GM19372 (cell line): Measurements from ENCODE around the gene DCDC2.
"Not testable (repeated sequence)": the region's sequence is repeated elsewhere in the genome, so short reads cannot be mapped to it uniquely, and the experiment has no call there.

Source experiments
- ATAC-seq: cut with Tn5 transposase; IDR thresholded peaks from one replicate; pipeline ENCODE4 v1.9.1; 2021; ENCODE audit warnings: mild to moderate bottlenecking, low read depth, moderate library complexity; ENCODE audit not compliant: unreplicated experiment

The DCDC2 gene

GRCh38 chr6:24329022-24329421 is 28.8 kb downstream of the DCDC2 start:
- no peak for ATAC-seq

GRCh38 chr6:24327756-24328155 is 30.1 kb downstream of the DCDC2 start:
- ATAC-seq: no peak

DNA sequence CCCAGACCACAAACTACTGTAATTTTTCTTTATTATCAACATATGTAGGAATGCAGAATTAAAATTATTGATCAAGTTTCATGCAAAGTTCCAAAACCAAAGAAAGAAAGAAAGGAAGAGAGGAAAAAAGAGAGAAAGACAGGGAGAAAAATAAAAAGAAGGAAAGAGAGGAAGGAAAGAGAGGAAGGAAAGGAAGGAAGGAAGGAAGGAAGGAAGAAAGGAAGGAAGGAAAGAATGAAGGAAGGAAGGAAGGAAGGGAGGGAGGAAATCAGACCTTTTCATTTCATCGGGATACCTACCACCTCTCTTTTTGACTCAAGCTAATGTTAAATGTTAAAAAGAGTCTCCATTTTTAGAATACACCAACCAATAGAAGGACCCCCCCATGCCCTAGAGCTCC is 31.9 kb downstream of the DCDC2 start:
- ATAC-seq: no peak

- ATAC-seq: no peak
Measured at GRCh38 chr6:24324617-24325016, 33.2 kb downstream of the DCDC2 start.

GRCh38 chr6:24323632-24324337 is 34.1 kb downstream of the DCDC2 start:
- ATAC-seq: no peak

DNA sequence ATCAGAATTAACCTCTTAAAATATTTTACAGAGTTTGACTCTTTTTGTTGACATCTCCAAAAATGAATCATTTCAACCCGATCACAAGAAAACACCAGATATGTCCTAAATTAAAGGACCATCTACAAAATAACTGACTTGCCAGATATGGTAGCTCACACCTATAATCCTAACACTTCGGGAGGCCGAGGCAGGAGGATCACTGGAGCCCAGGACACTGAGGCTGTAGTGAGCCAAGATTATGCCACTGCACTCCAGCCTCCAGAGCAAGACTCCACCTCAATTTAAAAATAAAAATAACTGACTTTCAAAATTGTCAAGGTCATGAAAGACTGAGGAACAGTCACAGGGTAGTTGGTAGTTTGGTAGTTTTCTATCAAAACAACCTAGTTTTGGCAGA is 34.9 kb downstream of the DCDC2 start:
- no peak for ATAC-seq

DNA sequence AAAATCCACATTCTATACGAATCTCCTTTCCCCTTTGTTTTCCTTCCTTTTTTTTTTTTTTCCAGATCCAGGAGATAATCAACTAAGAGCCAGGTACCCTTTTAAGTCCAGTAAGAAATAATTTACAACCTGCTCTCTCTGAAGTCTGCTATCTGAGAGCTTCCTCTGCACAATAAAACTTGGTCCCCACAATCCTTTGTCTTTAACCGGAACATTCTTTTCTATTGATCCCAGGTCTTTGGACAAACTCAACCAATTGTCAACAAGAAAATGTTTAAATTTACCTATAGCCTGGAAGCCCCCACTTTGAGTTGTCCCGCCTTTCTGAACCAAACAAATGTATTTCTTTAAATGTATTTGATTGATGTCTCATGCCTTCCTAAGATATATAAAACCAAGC is 35.4 kb downstream of the DCDC2 start:
- not testable (repeated sequence) for ATAC-seq

GRCh38 chr6:24321538-24322162 is 36.2 kb downstream of the DCDC2 start:
- ATAC-seq: no peak

DNA sequence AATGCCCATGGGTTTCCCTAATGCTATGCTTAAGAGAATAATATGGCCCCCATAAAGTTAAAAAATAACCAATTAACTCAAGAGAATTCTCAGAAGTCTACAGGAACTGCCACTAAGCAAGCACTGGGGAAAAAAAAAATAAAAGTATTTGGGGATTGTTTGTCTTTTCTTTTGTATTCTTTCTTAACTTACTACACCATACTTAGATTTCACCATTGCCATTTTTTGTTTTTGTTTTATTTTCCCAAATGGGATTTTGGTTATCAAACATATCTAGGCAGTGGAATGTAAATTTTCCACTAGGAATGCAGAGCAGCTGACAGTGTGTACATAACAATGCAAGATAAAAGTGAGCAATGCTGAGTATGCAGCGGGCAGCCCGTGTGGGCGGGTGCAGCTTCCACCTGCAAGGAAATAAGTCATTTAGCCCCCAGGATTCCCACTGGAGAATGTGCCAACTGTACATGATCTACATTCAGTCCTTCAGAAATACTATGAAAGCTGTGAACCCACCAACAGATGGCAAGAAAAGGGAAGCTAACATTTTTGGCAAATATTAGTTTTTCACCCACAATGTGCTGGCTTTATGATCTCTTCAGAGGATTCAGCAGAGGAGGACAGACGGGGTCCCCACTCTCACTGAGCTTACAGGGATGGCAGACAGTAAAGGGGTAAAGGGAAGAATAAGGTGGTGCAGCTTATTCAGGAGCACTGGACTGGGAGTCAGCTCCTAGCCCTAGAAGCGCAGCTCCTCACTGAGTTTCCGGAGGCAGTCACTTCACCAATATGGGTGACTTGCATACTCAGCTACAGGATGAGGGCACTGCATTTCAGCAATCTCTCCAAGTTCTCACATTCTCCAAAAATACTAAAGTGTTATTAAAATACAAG is 44.4 kb downstream of the DCDC2 start:
- no peak for ATAC-seq

- ATAC-seq: not testable (repeated sequence)
Measured at GRCh38 chr6:24311775-24312174, 46.1 kb downstream of the DCDC2 start.

- ATAC-seq: no peak
Measured at GRCh38 chr6:24307881-24308280, 50.0 kb downstream of the DCDC2 start.

GRCh38 chr6:24306936-24307335 is 50.9 kb downstream of the DCDC2 start:
- ATAC-seq: no peak

GRCh38 chr6:24306038-24306437 is 51.8 kb downstream of the DCDC2 start:
- ATAC-seq: no peak

GRCh38 chr6:24296944-24297343 is 60.9 kb downstream of the DCDC2 start:
- ATAC-seq: no peak

DNA sequence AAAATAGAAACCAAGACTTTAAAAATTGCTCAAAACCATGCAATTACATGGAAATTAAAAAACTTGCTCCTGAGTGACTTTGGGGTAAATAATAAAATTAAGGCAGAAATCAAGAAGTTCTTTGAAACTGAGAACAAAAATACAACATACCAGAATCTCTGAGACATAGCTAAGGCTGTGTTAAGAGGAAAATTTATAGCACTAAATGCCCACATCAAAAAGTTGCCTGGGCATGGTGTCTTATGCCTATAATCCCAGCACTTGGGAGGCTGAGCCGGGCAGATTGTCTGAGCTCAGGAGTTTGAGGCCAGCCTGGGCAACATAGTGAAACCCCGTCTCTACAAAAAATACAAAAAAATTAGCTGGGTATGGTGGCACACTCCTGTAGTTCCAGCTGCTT is 64.0 kb downstream of the DCDC2 start:
- ATAC-seq: not testable (repeated sequence)

DNA sequence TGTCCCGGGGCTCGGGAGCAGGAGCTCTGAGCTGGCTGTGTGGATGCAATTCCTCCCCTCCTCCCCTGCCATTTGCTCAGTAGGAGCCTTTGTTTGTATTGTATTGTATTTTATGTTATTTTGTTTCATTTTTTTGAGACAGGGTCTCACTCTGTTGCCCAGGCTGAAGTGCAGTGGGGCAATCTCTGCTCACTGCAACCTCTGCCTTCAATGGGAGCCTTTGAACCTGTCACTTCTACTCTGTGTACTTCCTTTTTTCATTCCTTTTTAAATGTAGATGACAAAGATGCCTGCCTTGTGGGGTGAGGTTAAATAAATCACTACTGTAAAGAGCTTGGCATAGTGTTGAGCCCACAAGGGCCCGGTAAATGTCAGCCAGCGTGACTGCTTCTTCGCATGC is 70.6 kb downstream of the DCDC2 start:
- ATAC-seq: no peak

DNA sequence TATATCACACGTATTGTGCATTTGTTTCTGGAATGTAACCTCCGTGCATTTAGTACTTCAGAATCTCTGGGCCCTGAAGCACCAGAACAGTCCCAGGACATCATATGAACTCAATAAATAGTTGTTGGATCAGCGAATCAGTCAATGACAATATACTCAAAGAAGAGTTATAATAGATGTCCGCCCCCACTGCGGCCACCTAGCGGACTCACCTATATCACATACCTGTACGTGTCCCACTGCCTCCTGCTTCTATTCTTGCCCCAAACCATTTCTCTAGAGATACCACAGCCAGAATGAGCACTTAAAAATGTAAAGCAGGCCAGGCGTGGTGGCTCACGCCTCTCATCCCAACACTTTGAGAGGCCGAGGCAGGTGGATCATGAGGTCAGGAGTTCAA is 73.9 kb downstream of the DCDC2 start:
- ATAC-seq: no peak

GRCh38 chr6:24283043-24283985 is 74.5 kb downstream of the DCDC2 start:
- ATAC-seq: peak; percentile 82

DNA sequence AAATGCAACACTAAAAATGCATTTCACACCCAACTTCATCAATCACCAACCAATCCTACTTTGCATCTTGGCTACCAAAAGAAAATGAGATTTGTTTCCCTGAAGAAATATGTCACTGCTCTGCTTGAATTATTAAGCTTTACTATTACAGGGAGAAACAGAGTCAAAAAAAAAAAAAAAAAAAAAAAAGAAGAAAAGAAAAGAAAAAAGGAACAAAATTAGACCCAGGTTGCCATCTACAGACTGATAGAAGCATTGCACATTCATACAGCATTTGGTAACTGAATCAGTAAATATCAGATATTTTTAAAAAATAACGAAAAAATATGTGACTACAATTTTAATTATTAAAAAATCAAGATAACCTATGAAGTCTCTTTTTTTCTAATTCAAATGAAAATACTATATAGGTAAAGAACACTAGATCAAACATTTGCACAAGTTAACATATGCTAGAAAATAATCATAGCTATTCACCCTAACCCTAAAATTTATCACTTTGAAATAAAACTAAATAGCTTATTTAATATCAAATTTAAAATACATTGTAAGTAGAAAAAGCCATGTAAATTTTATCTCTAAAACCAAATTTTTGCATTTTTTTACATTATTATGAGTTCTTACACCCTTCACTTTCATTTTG is 83.3 kb downstream of the DCDC2 start:
- no peak for ATAC-seq
